ENCODE results near the gene SV2C. TPM values are rescaled to one million over a fixed set of nuclear protein-coding genes. Genes with fewer than 3 reads are reported as not detected.

Gene SV2C
- total and polyA plus RNA-seq, 2 donors (not counting 1 experiment from before 2014, with no cell fraction given) = not detected

DNA sequence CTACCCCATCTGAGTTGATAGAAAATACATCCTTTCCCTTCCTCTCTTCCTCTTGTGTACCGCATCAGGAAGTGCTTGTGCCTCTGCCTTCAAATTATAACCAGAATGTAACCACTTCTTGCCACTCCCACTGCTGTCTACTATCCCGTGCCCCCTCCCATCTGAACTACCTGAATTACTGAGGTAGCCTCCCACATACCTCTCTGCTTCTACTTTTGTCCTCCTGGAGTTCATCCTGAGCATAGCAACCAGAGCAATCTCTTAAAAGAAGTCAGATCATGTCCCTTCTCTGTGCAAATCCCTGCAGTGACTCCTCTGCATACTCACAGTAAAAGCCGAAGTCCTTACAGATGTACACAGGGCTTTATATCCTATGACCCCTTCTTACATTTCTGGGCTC, 23.0 kb downstream of the SV2C start:
- Histone ChIP-seq H2AFZ (ENCODE audit: low read length) (no peak overlapping the region), H3K27ac (ENCODE audit: insufficient read depth, low read length) (no peak overlapping the region), H3K27me3 (ENCODE audit: control insufficient read depth, insufficient read depth, low read length) (no peaks in the 10 kb centered on the region), H3K36me3 (ENCODE audit: control insufficient read depth, insufficient read depth, low read length) (no peaks in the 10 kb centered on the region), H4K20me1 (ENCODE audit: control insufficient read depth, extremely low read depth, insufficient read depth, low read length) (no peaks in the 10 kb centered on the region), H3K79me2 (ENCODE audit: control insufficient read depth, insufficient read depth, low read length) (no peaks in the 10 kb centered on the region), H3K4me3 (replicated peaks in 1 of 4; ENCODE audit: control extremely low read depth in 1 of 4, insufficient read depth in 1 of 4, low read depth in 3 of 4, low read length in 4 of 4) (no peak overlapping the region), H3K9ac (ENCODE audit: insufficient read depth, low read length) (no peak overlapping the region), H3K9me3 (ENCODE audit: control insufficient read depth, insufficient read depth, low read depth, low read length) (no peaks in the 10 kb centered on the region), H3K4me2 (ENCODE audit: extremely low read depth, insufficient read depth, low read length) (no peak overlapping the region), H3K4me1 (ENCODE audit: control insufficient read depth, extremely low read depth, insufficient read depth, low read length) (no peaks in the 10 kb centered on the region)
- no peak for TF ChIP-seq EZH2 (IDR thresholded peaks at IDR 0.05; ENCODE audit: low read length, missing control alignments)
- TF ChIP-seq, protein P1, sequence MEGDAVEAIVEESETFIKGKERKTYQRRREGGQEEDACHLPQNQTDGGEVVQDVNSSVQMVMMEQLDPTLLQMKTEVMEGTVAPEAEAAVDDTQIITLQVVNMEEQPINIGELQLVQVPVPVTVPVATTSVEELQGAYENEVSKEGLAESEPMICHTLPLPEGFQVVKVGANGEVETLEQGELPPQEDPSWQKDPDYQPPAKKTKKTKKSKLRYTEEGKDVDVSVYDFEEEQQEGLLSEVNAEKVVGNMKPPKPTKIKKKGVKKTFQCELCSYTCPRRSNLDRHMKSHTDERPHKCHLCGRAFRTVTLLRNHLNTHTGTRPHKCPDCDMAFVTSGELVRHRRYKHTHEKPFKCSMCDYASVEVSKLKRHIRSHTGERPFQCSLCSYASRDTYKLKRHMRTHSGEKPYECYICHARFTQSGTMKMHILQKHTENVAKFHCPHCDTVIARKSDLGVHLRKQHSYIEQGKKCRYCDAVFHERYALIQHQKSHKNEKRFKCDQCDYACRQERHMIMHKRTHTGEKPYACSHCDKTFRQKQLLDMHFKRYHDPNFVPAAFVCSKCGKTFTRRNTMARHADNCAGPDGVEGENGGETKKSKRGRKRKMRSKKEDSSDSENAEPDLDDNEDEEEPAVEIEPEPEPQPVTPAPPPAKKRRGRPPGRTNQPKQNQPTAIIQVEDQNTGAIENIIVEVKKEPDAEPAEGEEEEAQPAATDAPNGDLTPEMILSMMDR (conservative IDR thresholded peaks at IDR 0.05 in 1 of 2, IDR thresholded peaks at IDR 0.05 in 1 of 2; ENCODE audit: low read depth in 1 of 2, low read length in 2 of 2) = no peak
- no peak for DNase-seq (ENCODE audit: low read depth in 2 of 2)

DNA sequence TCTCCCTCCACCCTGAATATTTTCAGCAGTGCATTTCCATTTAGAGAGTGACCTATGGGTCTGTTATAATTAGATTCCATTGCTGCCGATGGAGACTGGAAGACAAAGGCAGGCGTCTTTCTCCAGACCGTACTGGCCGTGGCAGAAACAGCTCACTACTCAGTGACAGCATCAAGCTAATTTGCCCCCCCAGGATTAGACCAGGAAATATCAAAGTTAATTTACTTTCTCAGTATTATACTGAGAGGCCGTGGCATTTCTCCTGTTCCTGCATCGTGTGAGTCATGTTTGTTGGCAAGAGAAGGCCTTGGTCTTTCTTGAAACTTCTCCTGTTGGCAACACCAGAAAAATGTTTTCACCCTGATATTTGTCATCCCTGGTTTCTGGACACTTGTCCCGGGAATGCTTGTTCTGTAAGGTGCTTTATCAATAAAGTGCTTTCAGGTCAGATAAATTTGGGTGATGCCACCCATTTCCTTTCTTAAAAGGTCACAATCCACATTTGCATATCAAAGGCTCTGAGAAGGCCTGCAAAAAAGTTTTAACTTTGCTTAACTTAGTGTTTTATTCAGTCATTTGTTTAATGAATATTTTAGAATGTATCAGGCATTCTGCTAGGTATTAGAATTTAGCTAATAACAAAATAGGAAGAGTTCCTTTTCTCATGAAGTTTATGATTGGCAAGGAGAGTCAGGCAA, 28.4 kb downstream of the SV2C start:
- Histone ChIP-seq H3K27ac (ENCODE audit: insufficient read depth, low read length) (no peak overlapping the region), H3K9me3 (ENCODE audit: control insufficient read depth, insufficient read depth, low read depth, low read length) (no peaks in the 10 kb centered on the region), H3K27me3 (ENCODE audit: control insufficient read depth, insufficient read depth, low read length) (no peaks in the 10 kb centered on the region), H3K4me2 (ENCODE audit: extremely low read depth, insufficient read depth, low read length) (no peak overlapping the region), H3K36me3 (ENCODE audit: control insufficient read depth, insufficient read depth, low read length) (no peaks in the 10 kb centered on the region), H3K9ac (ENCODE audit: insufficient read depth, low read length) (no peak overlapping the region), H3K4me1 (ENCODE audit: control insufficient read depth, extremely low read depth, insufficient read depth, low read length) (no peaks in the 10 kb centered on the region), H3K4me3 (replicated peaks in 1 of 4; ENCODE audit: control extremely low read depth in 1 of 4, insufficient read depth in 1 of 4, low read depth in 3 of 4, low read length in 4 of 4) (no peak overlapping the region), H3K79me2 (ENCODE audit: control insufficient read depth, insufficient read depth, low read length) (no peaks in the 10 kb centered on the region), H2AFZ (ENCODE audit: low read length) (no peak overlapping the region), H4K20me1 (ENCODE audit: control insufficient read depth, extremely low read depth, insufficient read depth, low read length) (no peaks in the 10 kb centered on the region)
- no peak for DNase-seq (ENCODE audit: low read depth in 2 of 2)
- TF ChIP-seq, protein P1 (conservative IDR thresholded peaks at IDR 0.05 in 1 of 2, IDR thresholded peaks at IDR 0.05 in 1 of 2; ENCODE audit: low read depth in 1 of 2, low read length in 2 of 2) = no peak
- TF ChIP-seq EZH2 (IDR thresholded peaks at IDR 0.05; ENCODE audit: low read length, missing control alignments) = no peak

DNA sequence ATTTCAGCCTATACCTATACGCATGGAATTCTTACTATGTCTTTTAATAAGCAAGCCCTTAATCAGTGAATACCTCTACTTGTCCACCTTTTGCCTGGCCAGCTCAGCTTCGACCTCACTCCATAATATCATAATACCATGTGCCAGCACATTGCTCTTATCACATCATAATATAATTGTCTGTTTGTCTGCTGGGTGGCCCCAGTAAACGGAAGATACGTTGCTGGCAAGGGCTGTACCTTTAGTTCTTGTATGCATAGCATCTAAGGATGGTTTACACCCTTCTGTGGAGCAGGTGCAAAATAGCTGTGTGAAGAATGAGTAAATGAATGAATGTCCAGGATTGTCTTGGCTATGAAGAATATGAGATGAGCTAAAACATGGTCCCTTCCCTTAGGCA, 29.9 kb downstream of the SV2C start:
- Histone ChIP-seq H3K79me2 (ENCODE audit: control insufficient read depth, insufficient read depth, low read length) (no peaks in the 10 kb centered on the region), H3K4me3 (replicated peaks in 1 of 4; ENCODE audit: control extremely low read depth in 1 of 4, insufficient read depth in 1 of 4, low read depth in 3 of 4, low read length in 4 of 4) (no peak overlapping the region), H3K4me2 (ENCODE audit: extremely low read depth, insufficient read depth, low read length) (no peak overlapping the region), H3K27me3 (ENCODE audit: control insufficient read depth, insufficient read depth, low read length) (no peaks in the 10 kb centered on the region), H3K9me3 (ENCODE audit: control insufficient read depth, insufficient read depth, low read depth, low read length) (no peaks in the 10 kb centered on the region), H3K27ac (ENCODE audit: insufficient read depth, low read length) (no peak overlapping the region), H3K4me1 (ENCODE audit: control insufficient read depth, extremely low read depth, insufficient read depth, low read length) (no peaks in the 10 kb centered on the region), H3K36me3 (ENCODE audit: control insufficient read depth, insufficient read depth, low read length) (no peaks in the 10 kb centered on the region), H2AFZ (ENCODE audit: low read length) (no peak overlapping the region), H4K20me1 (ENCODE audit: control insufficient read depth, extremely low read depth, insufficient read depth, low read length) (no peaks in the 10 kb centered on the region), H3K9ac (ENCODE audit: insufficient read depth, low read length) (no peak overlapping the region)
- DNase-seq (ENCODE audit: low read depth in 2 of 2) = no peak
- TF ChIP-seq EZH2 (IDR thresholded peaks at IDR 0.05; ENCODE audit: low read length, missing control alignments) = no peak
- TF ChIP-seq, protein P1 (conservative IDR thresholded peaks at IDR 0.05 in 1 of 2, IDR thresholded peaks at IDR 0.05 in 1 of 2; ENCODE audit: low read depth in 1 of 2, low read length in 2 of 2) = no peak

Data from fibroblast of lung (primary cell).